PC-9 (cell line): ENCODE results near the gene TNPO2.

ENCODE experiments used
- EZH2 ChIP-seq: fragments of 200-600 bp; sonication (generic); IDR thresholded peaks from 2 replicates; pipeline ENCODE4 v1.8.0; 2017; ENCODE audit warnings: antibody characterized with exemption, low read depth
- TF ChIP-seq, protein P1 (sequence below): fragments of 200-600 bp; sonication (generic); conservative IDR thresholded peaks from 2 replicates; pipeline ENCODE4 v1.6.1; 2017; ENCODE audit warnings: mixed run types, antibody characterized with exemption, mild to moderate bottlenecking, moderate library complexity

DNA sequence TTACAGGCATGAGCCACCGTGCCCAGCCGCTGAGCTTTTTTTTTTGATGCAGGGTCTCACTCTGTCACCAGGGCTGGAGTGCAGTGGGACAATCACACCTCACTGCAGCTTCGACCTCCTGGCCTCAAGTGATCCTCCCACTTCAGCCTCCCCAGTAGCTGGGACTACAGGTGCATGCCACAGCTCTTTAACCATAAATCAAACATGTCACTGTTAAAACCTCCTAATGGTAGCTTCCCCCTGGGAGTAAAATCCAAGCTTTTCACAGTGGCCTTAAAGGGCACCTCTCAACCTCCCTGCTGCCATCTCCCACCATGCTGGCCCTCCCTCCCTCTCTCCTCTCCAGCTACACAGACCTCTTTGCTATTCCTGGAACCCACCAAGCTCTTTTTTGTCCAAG lies 37.9 kb downstream of the TNPO2 start:
- TF ChIP-seq, protein P1, sequence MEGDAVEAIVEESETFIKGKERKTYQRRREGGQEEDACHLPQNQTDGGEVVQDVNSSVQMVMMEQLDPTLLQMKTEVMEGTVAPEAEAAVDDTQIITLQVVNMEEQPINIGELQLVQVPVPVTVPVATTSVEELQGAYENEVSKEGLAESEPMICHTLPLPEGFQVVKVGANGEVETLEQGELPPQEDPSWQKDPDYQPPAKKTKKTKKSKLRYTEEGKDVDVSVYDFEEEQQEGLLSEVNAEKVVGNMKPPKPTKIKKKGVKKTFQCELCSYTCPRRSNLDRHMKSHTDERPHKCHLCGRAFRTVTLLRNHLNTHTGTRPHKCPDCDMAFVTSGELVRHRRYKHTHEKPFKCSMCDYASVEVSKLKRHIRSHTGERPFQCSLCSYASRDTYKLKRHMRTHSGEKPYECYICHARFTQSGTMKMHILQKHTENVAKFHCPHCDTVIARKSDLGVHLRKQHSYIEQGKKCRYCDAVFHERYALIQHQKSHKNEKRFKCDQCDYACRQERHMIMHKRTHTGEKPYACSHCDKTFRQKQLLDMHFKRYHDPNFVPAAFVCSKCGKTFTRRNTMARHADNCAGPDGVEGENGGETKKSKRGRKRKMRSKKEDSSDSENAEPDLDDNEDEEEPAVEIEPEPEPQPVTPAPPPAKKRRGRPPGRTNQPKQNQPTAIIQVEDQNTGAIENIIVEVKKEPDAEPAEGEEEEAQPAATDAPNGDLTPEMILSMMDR = no peak
- no peak for TF ChIP-seq EZH2
